ENCODE data around the gene MSN.
"Not testable (repeated sequence)": the region's sequence is repeated elsewhere in the genome, so short reads cannot be mapped to it uniquely, and the experiment has no call there.

Gene MSN

GRCh38 chrX:65720381-65720964, 53.0 kb downstream of the MSN start:
- no peak for DNase-seq

GRCh38 chrX:65723706-65724105, 56.3 kb downstream of the MSN start:
- no peak for DNase-seq

GRCh38 chrX:65726715-65727114, 59.3 kb downstream of the MSN start:
- no peak for DNase-seq

GRCh38 chrX:65731684-65732289, 64.3 kb downstream of the MSN start:
- DNase-seq = no peak

- DNase-seq = no peak
Observed at GRCh38 chrX:65740909-65741308, 73.5 kb downstream of the MSN start.

DNA sequence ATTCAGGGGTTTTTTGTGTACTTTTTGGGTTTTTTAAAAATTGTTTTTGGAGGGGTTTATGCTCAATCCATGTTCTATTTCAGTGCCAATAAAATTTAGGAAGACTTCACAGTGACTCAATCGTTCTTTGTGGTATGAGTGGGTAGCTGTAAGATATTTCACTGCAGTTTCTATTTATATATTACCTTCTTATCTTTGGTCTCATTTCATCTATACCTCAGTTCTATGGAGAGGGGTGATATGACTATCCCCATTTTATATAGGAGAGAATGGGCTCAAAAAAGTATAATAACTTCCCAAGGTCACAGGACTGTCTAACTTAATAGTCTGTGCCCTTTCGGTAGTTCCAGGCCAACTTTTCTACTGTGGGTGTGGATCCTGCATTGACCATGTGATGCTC, 74.4 kb downstream of the MSN start:
- DNase-seq = no peak

GRCh38 chrX:65744965-65745364, 77.5 kb downstream of the MSN start:
- no peak for DNase-seq

- no peak for DNase-seq
Observed at GRCh38 chrX:65745427-65745826, 78.0 kb downstream of the MSN start.

DNA sequence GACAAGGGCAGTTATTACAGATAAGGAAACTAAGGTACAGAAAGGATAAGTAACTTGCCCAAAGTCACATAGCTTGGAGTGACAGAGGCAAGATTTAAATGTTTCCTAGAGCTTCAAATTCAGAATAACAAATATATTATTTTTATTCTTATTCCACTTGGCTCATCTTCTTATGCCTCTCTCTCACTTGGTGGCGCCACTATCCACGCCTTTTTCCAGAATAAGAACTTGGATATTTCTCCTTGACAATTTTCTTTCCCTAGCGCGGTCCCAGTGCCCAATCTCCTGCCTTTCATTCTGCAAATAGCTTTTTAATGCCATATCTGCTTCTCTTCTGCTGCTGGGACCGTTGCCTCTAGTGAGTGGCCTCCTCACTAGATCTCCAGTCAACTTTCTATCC, 78.5 kb downstream of the MSN start:
- DNase-seq = peak; percentile 2

- no peak for DNase-seq
Observed at GRCh38 chrX:65750674-65751469, 83.4 kb downstream of the MSN start.

DNA sequence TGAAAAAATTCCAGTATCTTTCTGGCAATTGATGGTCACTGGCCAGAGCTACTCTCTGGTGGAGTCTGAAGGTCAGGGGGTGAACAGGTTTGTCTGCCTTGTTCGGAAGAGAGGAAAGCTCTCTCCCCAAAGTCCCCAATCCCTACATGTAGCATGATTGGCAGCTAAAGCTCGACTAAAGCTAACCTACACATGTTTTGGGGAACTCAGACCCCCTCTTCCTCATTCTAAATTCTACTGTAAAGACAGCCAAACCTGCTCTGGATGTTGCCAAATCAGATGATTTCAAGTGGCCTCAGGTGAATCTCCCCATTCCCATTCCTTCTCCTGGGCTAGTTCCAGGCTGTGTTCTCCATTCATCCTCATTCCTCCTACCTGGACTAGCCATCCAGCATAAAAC, 84.1 kb downstream of the MSN start:
- no peak for DNase-seq

GRCh38 chrX:65752294-65752693, 84.8 kb downstream of the MSN start:
- DNase-seq = no peak

- DNase-seq = no peak
Observed at GRCh38 chrX:65755786-65756185, 88.3 kb downstream of the MSN start.

DNA sequence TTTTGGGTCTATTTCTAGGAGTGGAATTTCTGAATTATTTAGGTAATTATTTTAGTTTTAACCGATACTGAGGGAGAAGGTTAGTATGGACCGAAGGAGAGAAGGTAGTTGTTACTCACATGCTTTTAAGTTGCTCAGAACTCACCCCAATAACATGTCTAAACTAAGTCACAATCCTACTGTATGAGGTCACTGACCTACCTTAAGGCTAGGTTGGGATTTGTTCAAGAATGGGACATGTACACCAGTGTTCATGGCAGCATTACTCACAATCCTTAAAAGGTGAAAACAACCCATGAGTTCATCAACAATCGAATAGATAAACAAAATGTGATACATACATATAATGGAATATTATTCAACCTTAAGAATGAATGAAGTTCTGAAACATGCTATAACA, 90.5 kb downstream of the MSN start:
- no peak for DNase-seq

DNA sequence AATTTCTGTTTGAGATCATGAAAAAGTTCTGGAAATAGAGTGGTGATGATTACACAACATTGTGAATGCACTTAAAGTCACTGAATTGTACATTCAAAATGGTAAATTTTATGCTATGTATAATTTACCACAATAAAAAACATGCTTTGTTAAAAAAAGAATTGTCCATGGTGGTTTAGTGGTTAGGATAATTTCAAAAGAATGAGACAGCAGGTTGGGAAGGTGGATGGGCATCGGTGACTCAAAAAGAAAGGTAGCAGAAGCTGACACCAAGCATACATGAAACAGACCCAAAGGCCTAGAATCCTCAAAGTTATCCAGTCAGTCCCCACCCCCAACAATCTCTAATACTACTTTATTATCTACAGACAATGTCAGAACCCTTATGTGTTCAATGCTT, 91.1 kb downstream of the MSN start:
- DNase-seq = no peak

GRCh38 chrX:65759525-65759924, 92.1 kb downstream of the MSN start:
- DNase-seq = not testable (repeated sequence)

DNA sequence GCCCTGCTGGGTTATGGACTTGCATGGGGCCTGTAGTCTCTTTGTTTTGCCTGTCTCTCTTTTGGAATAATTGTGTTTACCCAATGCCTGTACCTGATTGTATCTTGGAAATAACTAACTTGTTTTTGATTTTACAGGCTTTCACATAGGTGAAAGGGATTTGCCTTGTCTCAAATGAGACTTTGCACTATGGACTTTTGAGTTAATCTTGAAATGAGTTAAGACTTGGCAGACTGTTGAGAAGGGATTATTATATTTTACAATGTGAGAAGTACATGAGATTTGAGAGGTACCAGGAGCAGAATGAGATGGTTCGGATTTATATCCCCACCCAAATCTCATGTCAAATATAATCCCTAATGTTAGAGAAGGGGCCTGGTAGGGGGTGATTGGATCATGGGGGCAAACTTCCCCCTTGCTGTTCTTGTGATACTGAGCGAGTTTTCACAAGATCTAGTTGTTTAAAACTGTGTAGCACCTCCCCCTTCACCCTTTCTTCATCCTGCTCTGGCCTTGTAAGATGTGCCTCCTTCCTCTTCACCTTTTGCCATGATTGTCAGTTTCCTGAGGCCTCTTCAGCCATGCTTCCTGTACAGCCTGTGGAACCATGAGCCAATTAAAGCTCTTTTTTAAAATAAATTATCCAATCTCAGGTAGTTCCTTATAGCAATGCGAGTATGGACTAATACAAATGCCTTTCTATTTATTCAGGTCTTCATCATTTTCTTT, 102.3 kb downstream of the MSN start:
- DNase-seq = no peak

- DNase-seq = no peak
Observed at GRCh38 chrX:65772842-65773241, 105.4 kb downstream of the MSN start.

GRCh38 chrX:65781845-65782244, 114.4 kb downstream of the MSN start:
- no peak for DNase-seq

GRCh38 chrX:65783746-65784145, 116.3 kb downstream of the MSN start:
- no peak for DNase-seq
